DND-41 (cell line): ENCODE data around the gene ASCL1.

Experiments used
- CTCF ChIP-seq: IDR thresholded peaks from 2 replicates; pipeline ENCODE4 v1.5.1; 2012; ENCODE audit warnings: borderline replicate concordance, low read length, moderate library complexity, mild to moderate bottlenecking; ENCODE audit not compliant: poor library complexity, severe bottlenecking; ENCODE audit errors: extremely low read depth
- EZH2 ChIP-seq: IDR thresholded peaks from 3 replicates; pipeline ENCODE4 v1.6.1; 2012; ENCODE audit warnings: borderline replicate concordance, low read depth, mild to moderate bottlenecking, moderate library complexity, low read length, inconsistent platforms; ENCODE audit not compliant: severe bottlenecking

GRCh38 chr12:102993537-102993936 lies 36.1 kb downstream of the ASCL1 start:
- TF ChIP-seq CTCF (no peak), EZH2 (no peak)
